ENCODE measurements around the gene SYNC. TPM values are rescaled to one million over a fixed set of nuclear protein-coding genes. Genes with fewer than 3 reads are reported as not detected.

The SYNC gene
- total and polyA plus RNA-seq, 2 donors (not counting 3 experiments of a cell fraction or from before 2014, with no cell fraction given): 3.5 to 9.4 TPM

DNA sequence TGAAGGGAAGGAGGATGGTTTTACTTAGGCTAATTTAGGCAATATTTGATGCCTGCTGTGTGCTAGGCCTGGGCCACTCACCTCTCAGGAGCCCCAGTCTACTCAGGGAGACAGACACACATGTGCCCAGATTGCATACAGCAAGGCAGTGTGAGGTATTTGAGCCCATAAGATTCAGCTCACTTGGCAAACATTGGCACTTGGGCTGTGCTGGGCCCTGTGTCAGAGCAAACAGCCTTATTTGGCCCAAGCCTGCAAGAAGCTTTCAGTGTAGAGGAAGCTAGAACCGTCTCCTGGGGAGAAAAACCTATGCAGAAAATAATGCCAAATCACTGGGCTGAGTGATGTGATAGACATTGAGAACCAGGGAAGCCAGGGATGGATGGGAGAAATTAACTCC, 3.9 kb upstream of the SYNC start:
- BruUV-seq (replicated peaks): no TSS peak
- Histone ChIP-seq H3K27ac (ENCODE audit: insufficient read depth, low read depth, low read length) (no peak overlapping the region), H3K4me3 (replicated peaks in 1 of 3; ENCODE audit: insufficient read depth in 1 of 3, low read depth in 1 of 3, low read length in 3 of 3) (no peak overlapping the region), H3K9me3 (replicated peaks; ENCODE audit: control insufficient read depth, insufficient read depth, low read length) (no peaks in the 10 kb centered on the region), H3K9ac (replicated peaks; ENCODE audit: extremely low read depth, insufficient read depth, low read length) (no peak overlapping the region), H3K4me1 (ENCODE audit: control insufficient read depth, extremely low read depth, insufficient read depth, low read length) (peaks cover 11% of the 10 kb centered on the region), H3K36me3 (ENCODE audit: control insufficient read depth in 2 of 2, extremely low read depth in 1 of 2, insufficient read depth in 2 of 2, low read length in 2 of 2) (no peaks in the 10 kb centered on the region), H3K79me2 (ENCODE audit: control insufficient read depth, insufficient read depth, low read length) (no peaks in the 10 kb centered on the region), H4K20me1 (replicated peaks; ENCODE audit: control insufficient read depth, extremely low read depth, insufficient read depth, low read length) (no peaks in the 10 kb centered on the region), H3K4me2 (ENCODE audit: insufficient read depth, low read length) (no peak overlapping the region), H2AFZ (ENCODE audit: low read depth, low read length) (no peak overlapping the region), H3K27me3 (ENCODE audit: control insufficient read depth in 2 of 2, insufficient read depth in 2 of 2, low read length in 2 of 2) (no peaks in the 10 kb centered on the region), H3K9me1 (replicated peaks; ENCODE audit: control insufficient read depth, extremely low read depth, insufficient read depth, low read length) (no peaks in the 10 kb centered on the region)
- ChIA-PET CTCF (interaction anchor here (0.9 to 3.1 kb wide), 6 partner anchors 11 to 380 kb away, joined by 3 to 21 read pairs (median 4); no protein-coding TSS in a partner anchor), POLR2A (interaction anchor here (0.6 kb wide), 1 partner anchor 336 kb away, joined by 5 read pairs; no protein-coding TSS in a partner anchor)
- TF ChIP-seq, protein P1, sequence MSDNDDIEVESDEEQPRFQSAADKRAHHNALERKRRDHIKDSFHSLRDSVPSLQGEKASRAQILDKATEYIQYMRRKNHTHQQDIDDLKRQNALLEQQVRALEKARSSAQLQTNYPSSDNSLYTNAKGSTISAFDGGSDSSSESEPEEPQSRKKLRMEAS (IDR thresholded peaks at IDR 0.05; ENCODE audit: insufficient read depth, insufficient read length): no peak
- TF ChIP-seq EZH2 (IDR thresholded peaks at IDR 0.05; ENCODE audit: borderline replicate concordance, low read depth, low read length, severe bottlenecking): no peak
- no peak for TF ChIP-seq POLR2A (IDR thresholded peaks at IDR 0.05; ENCODE audit: low read depth, low read length)
- no peak for TF ChIP-seq MYC (IDR thresholded peaks at IDR 0.05; ENCODE audit: low read depth, low read length)
- TF ChIP-seq POLR2AphosphoS5 (IDR thresholded peaks at IDR 0.05; ENCODE audit: insufficient read depth, low read depth, low read length): no peak
- TF ChIP-seq JUN (IDR thresholded peaks at IDR 0.05; ENCODE audit: borderline replicate concordance, insufficient read depth, insufficient read length, low read depth): no peak
- TF ChIP-seq FOS (IDR thresholded peaks at IDR 0.05; ENCODE audit: borderline replicate concordance, insufficient read depth, low read length): no peak
- TF ChIP-seq, protein P2, sequence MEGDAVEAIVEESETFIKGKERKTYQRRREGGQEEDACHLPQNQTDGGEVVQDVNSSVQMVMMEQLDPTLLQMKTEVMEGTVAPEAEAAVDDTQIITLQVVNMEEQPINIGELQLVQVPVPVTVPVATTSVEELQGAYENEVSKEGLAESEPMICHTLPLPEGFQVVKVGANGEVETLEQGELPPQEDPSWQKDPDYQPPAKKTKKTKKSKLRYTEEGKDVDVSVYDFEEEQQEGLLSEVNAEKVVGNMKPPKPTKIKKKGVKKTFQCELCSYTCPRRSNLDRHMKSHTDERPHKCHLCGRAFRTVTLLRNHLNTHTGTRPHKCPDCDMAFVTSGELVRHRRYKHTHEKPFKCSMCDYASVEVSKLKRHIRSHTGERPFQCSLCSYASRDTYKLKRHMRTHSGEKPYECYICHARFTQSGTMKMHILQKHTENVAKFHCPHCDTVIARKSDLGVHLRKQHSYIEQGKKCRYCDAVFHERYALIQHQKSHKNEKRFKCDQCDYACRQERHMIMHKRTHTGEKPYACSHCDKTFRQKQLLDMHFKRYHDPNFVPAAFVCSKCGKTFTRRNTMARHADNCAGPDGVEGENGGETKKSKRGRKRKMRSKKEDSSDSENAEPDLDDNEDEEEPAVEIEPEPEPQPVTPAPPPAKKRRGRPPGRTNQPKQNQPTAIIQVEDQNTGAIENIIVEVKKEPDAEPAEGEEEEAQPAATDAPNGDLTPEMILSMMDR (IDR thresholded peaks at IDR 0.05; ENCODE audit: extremely low read depth in 1 of 2, insufficient read depth in 1 of 2, low read depth in 1 of 2, low read length in 2 of 2): no peak
- no peak for TF ChIP-seq GATA2 (IDR thresholded peaks at IDR 0.05; ENCODE audit: insufficient read depth, insufficient read length, low read depth, low read length)
- dilution Hi-C loops (cut with MboI; ENCODE audit: extremely low pct_ligation_motif_present, low sequenced_read_pairs): no loop called here
- DNase-seq (ENCODE audit: low read depth, low spot score): no peak
- FAIRE-seq: no peak
- intact Hi-C loops (cut with micrococcal nuclease): no loop called here
